ENCODE measurements around the gene SNX3. TPM values are rescaled to one million over a fixed set of nuclear protein-coding genes. Genes with fewer than 3 reads are reported as not detected.

SNX3 gene
- total RNA-seq, 1 experiment from 2014 or later, result 110 TPM

GRCh38 chr6:108174371-108175175 is 86.3 kb downstream of the SNX3 start:
- Histone ChIP-seq H3K27ac (ENCODE audit: low read length) (no peak overlapping the region), H3F3A (ENCODE audit: low read length, unreplicated experiment) (no peaks in the 10 kb centered on the region), H3K4me2 (ENCODE audit: low read length) (no peak overlapping the region), H4K20me1 (ENCODE audit: low read length) (no peaks in the 10 kb centered on the region), H3K36me3 (ENCODE audit: low read depth, low read length) (no peaks in the 10 kb centered on the region), H3K9me3 (ENCODE audit: low read length) (no peaks in the 10 kb centered on the region), H3K4me1 (ENCODE audit: insufficient read depth, low read length) (no peaks in the 10 kb centered on the region), H2AFZ (ENCODE audit: low read length) (no peak overlapping the region), H3K79me2 (ENCODE audit: low read length) (no peaks in the 10 kb centered on the region), H3K9me2 (replicated peaks; ENCODE audit: low read length) (no peaks in the 10 kb centered on the region), H3K9ac (ENCODE audit: low read length) (no peak overlapping the region), H3K27me3 (ENCODE audit: low read length) (no peaks in the 10 kb centered on the region), H3K4me3 (ENCODE audit: low read length) (no peak overlapping the region)
- TF ChIP-seq EZH2phosphoT487 (IDR thresholded peaks at IDR 0.05; ENCODE audit: borderline replicate concordance, low read length), result no peak
- TF ChIP-seq EZH2 (IDR thresholded peaks at IDR 0.05; ENCODE audit: low read length, unreplicated experiment), result no peak
- no peak for TF ChIP-seq CTCF (conservative IDR thresholded peaks at IDR 0.05; ENCODE audit: low read depth, low read length)
- BruUV-seq (replicated peaks), result no TSS peak
- DNase-seq (no peak), ATAC-seq (no peak)
- CTCF ChIA-PET, result no interaction called here
- POLR2A ChIA-PET (ENCODE audit: unreplicated experiment), result no interaction called here
- intact Hi-C loops (cut with micrococcal nuclease), result no loop called here

GRCh38 chr6:108171918-108172516 is 88.8 kb downstream of the SNX3 start:
- no peak for TF ChIP-seq EZH2phosphoT487 (IDR thresholded peaks at IDR 0.05; ENCODE audit: borderline replicate concordance, low read length)
- no peak for TF ChIP-seq CTCF (conservative IDR thresholded peaks at IDR 0.05; ENCODE audit: low read depth, low read length)
- no peak for TF ChIP-seq EZH2 (IDR thresholded peaks at IDR 0.05; ENCODE audit: low read length, unreplicated experiment)
- Histone ChIP-seq H4K20me1 (ENCODE audit: low read length) (no peaks in the 10 kb centered on the region), H3K27ac (ENCODE audit: low read length) (no peak overlapping the region), H3K36me3 (ENCODE audit: low read depth, low read length) (no peaks in the 10 kb centered on the region), H3K4me2 (ENCODE audit: low read length) (no peak overlapping the region), H3K79me2 (ENCODE audit: low read length) (no peaks in the 10 kb centered on the region), H3K4me1 (ENCODE audit: insufficient read depth, low read length) (no peaks in the 10 kb centered on the region), H3K9ac (ENCODE audit: low read length) (no peak overlapping the region), H3K9me2 (replicated peaks; ENCODE audit: low read length) (no peaks in the 10 kb centered on the region), H3K9me3 (ENCODE audit: low read length) (no peaks in the 10 kb centered on the region), H3K27me3 (ENCODE audit: low read length) (no peaks in the 10 kb centered on the region), H2AFZ (ENCODE audit: low read length) (no peak overlapping the region), H3F3A (ENCODE audit: low read length, unreplicated experiment) (no peaks in the 10 kb centered on the region), H3K4me3 (ENCODE audit: low read length) (no peak overlapping the region)
- intact Hi-C loops (cut with micrococcal nuclease), result no loop called here
- POLR2A ChIA-PET (ENCODE audit: unreplicated experiment), result no interaction called here
- no peak for ATAC-seq
- no peak for DNase-seq
- CTCF ChIA-PET, result no interaction called here
- no TSS peak for BruUV-seq (replicated peaks)

- no peaks in the 10 kb centered on the region for H3K9me2 ChIP-seq (replicated peaks; ENCODE audit: low read length)
- no peak for TF ChIP-seq CTCF (conservative IDR thresholded peaks at IDR 0.05; ENCODE audit: low read depth, low read length)
- TF ChIP-seq EZH2phosphoT487 (IDR thresholded peaks at IDR 0.05; ENCODE audit: borderline replicate concordance, low read length), result no peak
- no peak for TF ChIP-seq EZH2 (IDR thresholded peaks at IDR 0.05; ENCODE audit: low read length, unreplicated experiment)
- no peaks in the 10 kb centered on the region for H3K4me1 ChIP-seq (ENCODE audit: insufficient read depth, low read length)
- no peak for ATAC-seq
- H3K9ac ChIP-seq (ENCODE audit: low read length), result no peak overlapping the region
- ChIA-PET POLR2A (ENCODE audit: unreplicated experiment) (no interaction called here), CTCF (no interaction called here)
- no peaks in the 10 kb centered on the region for H3K79me2 ChIP-seq (ENCODE audit: low read length)
- H2AFZ ChIP-seq (ENCODE audit: low read length), result no peak overlapping the region
- no TSS peak for BruUV-seq (replicated peaks)
- H3K36me3 ChIP-seq (ENCODE audit: low read depth, low read length), result no peaks in the 10 kb centered on the region
- DNase-seq, result no peak
- H3K27me3 ChIP-seq (ENCODE audit: low read length), result no peaks in the 10 kb centered on the region
- no peaks in the 10 kb centered on the region for H3K9me3 ChIP-seq (ENCODE audit: low read length)
- H3K4me3 ChIP-seq (ENCODE audit: low read length), result no peak overlapping the region
- no peak overlapping the region for H3K27ac ChIP-seq (ENCODE audit: low read length)
- H3F3A ChIP-seq (ENCODE audit: low read length, unreplicated experiment), result no peaks in the 10 kb centered on the region
- intact Hi-C loops (cut with micrococcal nuclease), result no loop called here
- no peak overlapping the region for H3K4me2 ChIP-seq (ENCODE audit: low read length)
- no peaks in the 10 kb centered on the region for H4K20me1 ChIP-seq (ENCODE audit: low read length)
Observed at GRCh38 chr6:108171291-108171917, 89.4 kb downstream of the SNX3 start.
